HCT116 (cell line): ENCODE results near the gene CLCN1. TPM values are rescaled to one million over a fixed set of nuclear protein-coding genes. Genes with fewer than 3 reads are reported as not detected.

Source experiments
- ATAC-seq: fragments of 200-7000 bp; cut with Tn5 transposase; 2 replicates; pipeline ENCODE4 v1.9.1; 2020; ENCODE audit warnings: mild to moderate bottlenecking, moderate library complexity
- BruUV-seq: library from RNA; stranded (reverse); fragments of 400-500 nt; replicated peaks from 2 replicates; lab custom pipeline; 2021; lab: Mats Ljungman, UMichigan
- CTCF ChIA-PET: fragments of 300-600 bp; sonication (Branson Sonifier 250); formaldehyde crosslinking; loops from one replicate; lab custom pipeline; 2021; ENCODE audit warnings: antibody characterized with exemption; lab: Charles Lee
- POLR2A ChIA-PET: fragments of 300-600, 350-600 bp; sonication (Branson Sonifier 250); formaldehyde crosslinking; loops from one replicate; lab custom pipeline; 2021; ENCODE audit warnings: antibody characterized with exemption; lab: Charles Lee
- RAD21 ChIA-PET, 2 experiments: fragments of 300-600 bp; sonication (Branson Sonifier 250); formaldehyde crosslinking; loops; one replicate each; lab custom pipeline; 2023; ENCODE audit warnings: low total read pairs in 2 of 2; ENCODE audit not compliant: uncharacterized antibody in 2 of 2, unreplicated experiment in 2 of 2, low non-redundant PET in 1 of 2; lab: Charles Lee
- DNase-seq: peaks from one replicate; pipeline ENCODE4 v3.0.0-alpha.2; 2010; ENCODE audit warnings: low read depth, low spot score
- H2AFZ ChIP-seq: fragments of 200-600 bp; shearing (Covaris generic), sonication (generic); 2 replicates; pipeline ENCODE4 v1.6.1; 2017; ENCODE audit warnings: low read depth, mixed run types, mixed read lengths, antibody characterized with exemption, low read length; ENCODE audit not compliant: poor library complexity, severe bottlenecking
- H3K27ac ChIP-seq: 2 replicates; pipeline ENCODE4 v1.5.1; 2012; ENCODE audit warnings: low read depth, low read length
- H3K27me3 ChIP-seq: fragments of 200-600 bp; sonication (generic); 2 replicates; pipeline ENCODE4 v1.6.1; 2016; ENCODE audit warnings: mixed run types, low read length, mixed read lengths; ENCODE audit not compliant: insufficient read depth
- H3K36me3 ChIP-seq, 2 experiments: fragments of 200-500 bp in 1 of 2; fragments of 200-600 bp in 1 of 2; sonication (Bioruptor generic) in 1 of 2; sonication (generic) in 1 of 2; 2 replicates each; pipeline versions ENCODE4 v1.5.1 to v1.6.1; 2014 to 2016; ENCODE audit warnings: low read length in 2 of 2, inconsistent platforms in 1 of 2, mixed read lengths in 1 of 2, mixed run types in 1 of 2; ENCODE audit not compliant: insufficient read depth in 2 of 2, control insufficient read depth in 1 of 2
- H3K4me1 ChIP-seq, 2 experiments: fragments of 200-600 bp in 1 of 2; sonication (generic) in 1 of 2; 2 replicates each; pipeline versions ENCODE4 v1.5.1 to v1.6.1; 2012 to 2017; ENCODE audit warnings: low read length in 2 of 2, inconsistent platforms in 1 of 2, mild to moderate bottlenecking in 1 of 2, mixed read lengths in 1 of 2, mixed run types in 1 of 2, moderate library complexity in 1 of 2; ENCODE audit not compliant: insufficient read depth in 2 of 2, control insufficient read depth in 1 of 2
- H3K4me2 ChIP-seq: fragments of 200-600 bp; sonication (generic); 2 replicates; pipeline ENCODE4 v1.6.1; 2017; ENCODE audit warnings: mixed run types, low read length, mixed read lengths
- H3K4me3 ChIP-seq, 2 experiments: fragments of 200-600 bp in 1 of 2; sonication (generic) in 1 of 2; replicated peaks in 1 of 2; 2 replicates each; pipeline ENCODE4 v1.5.1; 2011 to 2016; ENCODE audit warnings: low read length in 2 of 2, control low read depth in 1 of 2, low read depth in 1 of 2, mild to moderate bottlenecking in 1 of 2, mixed read lengths in 1 of 2, mixed run types in 1 of 2
- H3K79me2 ChIP-seq: fragments of 200-600 bp; sonication (generic); 2 replicates; pipeline ENCODE4 v1.6.1; 2017; ENCODE audit warnings: mild to moderate bottlenecking, mixed run types, low read length, moderate library complexity, mixed read lengths; ENCODE audit not compliant: insufficient read depth
- H3K9ac ChIP-seq: fragments of 200-600 bp; sonication (generic); 2 replicates; pipeline ENCODE4 v1.6.1; 2016; ENCODE audit warnings: low read length, mixed read lengths
- H3K9me2 ChIP-seq: fragments of 200-600 bp; sonication (generic), shearing (Covaris generic); 2 replicates; pipeline ENCODE4 v1.6.1; 2017; ENCODE audit warnings: mixed run types, mild to moderate bottlenecking, moderate library complexity; ENCODE audit not compliant: insufficient read depth
- H3K9me3 ChIP-seq, 2 experiments: fragments of 200-500 bp in 1 of 2; fragments of 200-600 bp in 1 of 2; sonication (Bioruptor generic) in 1 of 2; sonication (generic) in 1 of 2; 2 replicates each; pipeline ENCODE4 v1.6.1; 2014 to 2017; ENCODE audit warnings: low read length in 2 of 2, mixed read lengths in 2 of 2, inconsistent platforms in 1 of 2, low read depth in 1 of 2, mild to moderate bottlenecking in 1 of 2, mixed run types in 1 of 2, moderate library complexity in 1 of 2; ENCODE audit not compliant: control insufficient read depth in 1 of 2, insufficient read depth in 1 of 2
- H4K20me1 ChIP-seq: fragments of 200-600 bp; sonication (generic), shearing (Covaris generic); 2 replicates; pipeline ENCODE4 v1.6.1; 2017; ENCODE audit warnings: mixed run types, mild to moderate bottlenecking, moderate library complexity; ENCODE audit not compliant: insufficient read depth
- CBX3 ChIP-seq: IDR thresholded peaks from 2 replicates; pipeline ENCODE4 v1.6.1; 2012; ENCODE audit warnings: low read depth
- CEBPB ChIP-seq: IDR thresholded peaks from 2 replicates; pipeline ENCODE4 v1.6.1; 2012; ENCODE audit warnings: low read depth
- EGR1 ChIP-seq: IDR thresholded peaks from 2 replicates; pipeline ENCODE4 v1.6.1; 2012; ENCODE audit warnings: low read depth
- FOSL1 ChIP-seq: IDR thresholded peaks from 2 replicates; pipeline ENCODE4 v1.6.1; 2012; ENCODE audit warnings: low read depth
- JUND ChIP-seq: IDR thresholded peaks from 2 replicates; pipeline ENCODE4 v1.6.1; 2012
- POLR2A ChIP-seq: IDR thresholded peaks from 2 replicates; pipeline ENCODE4 v1.7.0; 2011; ENCODE audit warnings: borderline replicate concordance; ENCODE audit not compliant: insufficient read depth, insufficient read length; ENCODE audit errors: extremely low read depth
- POLR2AphosphoS5 ChIP-seq: IDR thresholded peaks from 2 replicates; pipeline ENCODE4 v1.6.1; 2011; ENCODE audit warnings: mild to moderate bottlenecking, low read depth, low read length, moderate library complexity
- RAD21 ChIP-seq: IDR thresholded peaks from 2 replicates; pipeline ENCODE4 v1.6.1; 2012; ENCODE audit warnings: low read depth, mild to moderate bottlenecking
- SIN3A ChIP-seq: IDR thresholded peaks from 2 replicates; pipeline ENCODE4 v1.6.1; 2012; ENCODE audit warnings: low read depth
- SP1 ChIP-seq: IDR thresholded peaks from 2 replicates; pipeline ENCODE4 v1.6.1; 2012; ENCODE audit warnings: low read depth
- SRF ChIP-seq: IDR thresholded peaks from 2 replicates; pipeline ENCODE4 v1.6.1; 2012; ENCODE audit warnings: low read depth
- TCF7L2 ChIP-seq: IDR thresholded peaks from 2 replicates; pipeline ENCODE4 v1.7.0; 2011; ENCODE audit warnings: borderline replicate concordance, inconsistent platforms; ENCODE audit not compliant: insufficient read depth, insufficient read length; ENCODE audit errors: extremely low read depth
- intact Hi-C: fragments of 100-400 bp; cut with micrococcal nuclease; formaldehyde crosslinking; loops from 2 replicates; pipeline ENCODE4 v1.10.0; 2022
- total RNA-seq: library from RNA; stranded (reverse); gene quantifications from one replicate; pipeline ENCODE4 v1.2.1, GENCODE V29; 2021; ENCODE audit not compliant: unreplicated experiment
- TF ChIP-seq, protein P1 (sequence below): IDR thresholded peaks from 2 replicates; pipeline ENCODE4 v1.6.1; 2012
- TF ChIP-seq, protein P2 (sequence below): IDR thresholded peaks from 2 replicates; pipeline ENCODE4 v1.6.1; 2012; ENCODE audit warnings: low read depth
- TF ChIP-seq, protein P3 (sequence below), 3 experiments: fragments of 200-600 bp in 1 of 3; sonication (generic) in 1 of 3; IDR thresholded peaks in 2 of 3; conservative IDR thresholded peaks in 1 of 3; 2 replicates each; pipeline ENCODE4 v1.5.1; 2012 to 2017; ENCODE audit warnings: low read depth in 2 of 3, low read length in 2 of 3, antibody characterized with exemption in 1 of 3, borderline replicate concordance in 1 of 3, control low read depth in 1 of 3, mild to moderate bottlenecking in 1 of 3, mixed read lengths in 1 of 3, mixed run types in 1 of 3, moderate library complexity in 1 of 3; ENCODE audit not compliant: insufficient read depth in 1 of 3

Gene CLCN1
- total RNA-seq, 1 experiment from 2014 or later = 0.47 TPM

DNA sequence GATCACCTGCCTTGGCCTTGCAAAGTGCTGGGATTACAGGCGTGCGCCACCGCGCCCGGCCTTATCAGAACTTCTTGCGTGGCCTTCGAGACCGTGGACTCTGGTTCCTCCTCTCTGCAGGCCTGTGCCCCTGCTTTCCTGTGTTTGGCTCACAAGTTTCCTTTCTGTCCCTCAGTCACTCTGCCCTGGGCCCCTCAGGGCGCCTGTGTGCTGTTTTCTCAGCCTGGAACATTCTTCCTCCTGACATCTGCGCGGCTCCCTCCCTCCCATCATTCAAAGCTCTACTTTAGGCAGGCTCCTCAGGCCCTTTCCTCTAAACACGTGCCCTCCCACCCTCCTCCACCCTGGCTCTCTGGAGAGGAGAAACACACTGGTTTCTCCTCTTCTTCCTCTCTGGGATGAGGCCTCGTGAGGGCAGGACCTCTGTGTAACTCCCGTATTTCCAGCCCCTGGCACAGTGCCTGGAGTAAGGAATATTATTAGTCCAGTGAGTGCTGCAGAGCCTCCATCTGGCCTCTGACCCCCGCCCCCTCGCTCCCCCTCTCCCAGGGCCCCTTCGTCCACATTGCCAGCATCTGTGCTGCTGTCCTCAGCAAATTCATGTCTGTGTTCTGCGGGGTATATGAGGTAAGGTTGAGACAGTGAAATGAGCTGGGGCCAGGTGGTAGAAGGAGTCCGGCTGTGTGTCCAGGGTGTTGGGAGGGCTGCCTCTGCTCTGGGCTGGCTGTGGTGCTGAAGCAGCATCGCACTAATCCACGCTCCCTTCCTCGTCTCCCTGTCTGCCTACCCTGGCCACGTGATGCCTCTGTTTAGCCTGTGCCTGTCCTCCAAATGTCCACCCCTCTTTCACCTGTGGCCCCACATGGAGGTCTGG, 7.1 kb downstream of the CLCN1 start:
- H3K4me1 ChIP-seq = no peaks in the 10 kb centered on the region
- no peak overlapping the region for H3K9ac ChIP-seq
- no peaks in the 10 kb centered on the region for H4K20me1 ChIP-seq
- no peaks in the 10 kb centered on the region for H3K27me3 ChIP-seq
- no peak overlapping the region for H3K4me3 ChIP-seq
- DNase-seq (no peak), ATAC-seq (no peak)
- no peak overlapping the region for H3K27ac ChIP-seq
- no peaks in the 10 kb centered on the region for H3K9me2 ChIP-seq
- H2AFZ ChIP-seq = no peak overlapping the region
- ChIA-PET RAD21 (no interaction called here), POLR2A (no interaction called here), CTCF (interaction anchor here (0.6 kb wide), 1 partner anchor 96 kb away, joined by 4 read pairs; no protein-coding TSS in a partner anchor)
- H3K79me2 ChIP-seq = no peaks in the 10 kb centered on the region
- TF ChIP-seq POLR2A = no peak
- TF ChIP-seq, protein P1, sequence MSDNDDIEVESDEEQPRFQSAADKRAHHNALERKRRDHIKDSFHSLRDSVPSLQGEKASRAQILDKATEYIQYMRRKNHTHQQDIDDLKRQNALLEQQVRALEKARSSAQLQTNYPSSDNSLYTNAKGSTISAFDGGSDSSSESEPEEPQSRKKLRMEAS = no peak
- TF ChIP-seq SP1 = no peak
- TF ChIP-seq, protein P2, sequence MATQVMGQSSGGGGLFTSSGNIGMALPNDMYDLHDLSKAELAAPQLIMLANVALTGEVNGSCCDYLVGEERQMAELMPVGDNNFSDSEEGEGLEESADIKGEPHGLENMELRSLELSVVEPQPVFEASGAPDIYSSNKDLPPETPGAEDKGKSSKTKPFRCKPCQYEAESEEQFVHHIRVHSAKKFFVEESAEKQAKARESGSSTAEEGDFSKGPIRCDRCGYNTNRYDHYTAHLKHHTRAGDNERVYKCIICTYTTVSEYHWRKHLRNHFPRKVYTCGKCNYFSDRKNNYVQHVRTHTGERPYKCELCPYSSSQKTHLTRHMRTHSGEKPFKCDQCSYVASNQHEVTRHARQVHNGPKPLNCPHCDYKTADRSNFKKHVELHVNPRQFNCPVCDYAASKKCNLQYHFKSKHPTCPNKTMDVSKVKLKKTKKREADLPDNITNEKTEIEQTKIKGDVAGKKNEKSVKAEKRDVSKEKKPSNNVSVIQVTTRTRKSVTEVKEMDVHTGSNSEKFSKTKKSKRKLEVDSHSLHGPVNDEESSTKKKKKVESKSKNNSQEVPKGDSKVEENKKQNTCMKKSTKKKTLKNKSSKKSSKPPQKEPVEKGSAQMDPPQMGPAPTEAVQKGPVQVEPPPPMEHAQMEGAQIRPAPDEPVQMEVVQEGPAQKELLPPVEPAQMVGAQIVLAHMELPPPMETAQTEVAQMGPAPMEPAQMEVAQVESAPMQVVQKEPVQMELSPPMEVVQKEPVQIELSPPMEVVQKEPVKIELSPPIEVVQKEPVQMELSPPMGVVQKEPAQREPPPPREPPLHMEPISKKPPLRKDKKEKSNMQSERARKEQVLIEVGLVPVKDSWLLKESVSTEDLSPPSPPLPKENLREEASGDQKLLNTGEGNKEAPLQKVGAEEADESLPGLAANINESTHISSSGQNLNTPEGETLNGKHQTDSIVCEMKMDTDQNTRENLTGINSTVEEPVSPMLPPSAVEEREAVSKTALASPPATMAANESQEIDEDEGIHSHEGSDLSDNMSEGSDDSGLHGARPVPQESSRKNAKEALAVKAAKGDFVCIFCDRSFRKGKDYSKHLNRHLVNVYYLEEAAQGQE = no peak
- no peak for TF ChIP-seq SRF
- no peak for TF ChIP-seq CEBPB
- TF ChIP-seq POLR2AphosphoS5 = no peak
- no peak for TF ChIP-seq EGR1
- no peak for TF ChIP-seq TCF7L2
- no peak for TF ChIP-seq RAD21
- TF ChIP-seq FOSL1 = no peak
- TF ChIP-seq JUND = no peak
- no peak for TF ChIP-seq CBX3
- TF ChIP-seq, protein P3, sequence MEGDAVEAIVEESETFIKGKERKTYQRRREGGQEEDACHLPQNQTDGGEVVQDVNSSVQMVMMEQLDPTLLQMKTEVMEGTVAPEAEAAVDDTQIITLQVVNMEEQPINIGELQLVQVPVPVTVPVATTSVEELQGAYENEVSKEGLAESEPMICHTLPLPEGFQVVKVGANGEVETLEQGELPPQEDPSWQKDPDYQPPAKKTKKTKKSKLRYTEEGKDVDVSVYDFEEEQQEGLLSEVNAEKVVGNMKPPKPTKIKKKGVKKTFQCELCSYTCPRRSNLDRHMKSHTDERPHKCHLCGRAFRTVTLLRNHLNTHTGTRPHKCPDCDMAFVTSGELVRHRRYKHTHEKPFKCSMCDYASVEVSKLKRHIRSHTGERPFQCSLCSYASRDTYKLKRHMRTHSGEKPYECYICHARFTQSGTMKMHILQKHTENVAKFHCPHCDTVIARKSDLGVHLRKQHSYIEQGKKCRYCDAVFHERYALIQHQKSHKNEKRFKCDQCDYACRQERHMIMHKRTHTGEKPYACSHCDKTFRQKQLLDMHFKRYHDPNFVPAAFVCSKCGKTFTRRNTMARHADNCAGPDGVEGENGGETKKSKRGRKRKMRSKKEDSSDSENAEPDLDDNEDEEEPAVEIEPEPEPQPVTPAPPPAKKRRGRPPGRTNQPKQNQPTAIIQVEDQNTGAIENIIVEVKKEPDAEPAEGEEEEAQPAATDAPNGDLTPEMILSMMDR (IDR thresholded peaks at IDR 0.05 in 2 of 3, conservative IDR thresholded peaks at IDR 0.05 in 1 of 3; ENCODE audit: borderline replicate concordance in 1 of 3, insufficient read depth in 1 of 3, low read depth in 2 of 3, low read length in 2 of 3) = no peak
- no peak for TF ChIP-seq SIN3A
- no peaks in the 10 kb centered on the region for H3K36me3 ChIP-seq
- no peaks in the 10 kb centered on the region for H3K9me3 ChIP-seq
- H3K4me2 ChIP-seq = no peak overlapping the region
- no TSS peak for BruUV-seq
- intact Hi-C loops = no loop called here
